HG03342 (cell line): ENCODE data around the gene MINDY4.

Source experiments
- ATAC-seq: cut with Tn5 transposase; IDR thresholded peaks from one replicate; pipeline ENCODE4 v1.9.1; 2021; ENCODE audit warnings: mild to moderate bottlenecking, moderate library complexity; ENCODE audit not compliant: unreplicated experiment

The MINDY4 gene

GRCh38 chr7:30850426-30850825 is 79.2 kb downstream of the MINDY4 start:
- no peak for ATAC-seq

GRCh38 chr7:30851651-30852307 is 80.6 kb downstream of the MINDY4 start:
- no peak for ATAC-seq

GRCh38 chr7:30852308-30852684 is 81.1 kb downstream of the MINDY4 start:
- ATAC-seq, result no peak

GRCh38 chr7:30852744-30853288 is 81.6 kb downstream of the MINDY4 start:
- ATAC-seq, result no peak

GRCh38 chr7:30853576-30853975 is 82.4 kb downstream of the MINDY4 start:
- ATAC-seq, result no peak

- ATAC-seq, result no peak
These were observed 84.7 kb downstream of the MINDY4 start for GRCh38 chr7:30855936-30856335.

GRCh38 chr7:30858576-30858975 is 87.4 kb downstream of the MINDY4 start:
- no peak for ATAC-seq

- ATAC-seq, result no peak
These were observed 88.2 kb downstream of the MINDY4 start for GRCh38 chr7:30859202-30859939.

GRCh38 chr7:30859940-30860496 is 88.8 kb downstream of the MINDY4 start:
- ATAC-seq, result no peak

GRCh38 chr7:30861612-30862011 is 90.4 kb downstream of the MINDY4 start:
- ATAC-seq, result no peak

GRCh38 chr7:30862995-30863705 is 91.9 kb downstream of the MINDY4 start:
- ATAC-seq, result no peak

- no peak for ATAC-seq
These were observed 92.5 kb downstream of the MINDY4 start for GRCh38 chr7:30863706-30864035.

- ATAC-seq, result no peak
These were observed 92.9 kb downstream of the MINDY4 start for GRCh38 chr7:30864101-30864500.

- ATAC-seq, result no peak
These were observed 93.9 kb downstream of the MINDY4 start for GRCh38 chr7:30865076-30865475.

GRCh38 chr7:30865821-30866220 is 94.6 kb downstream of the MINDY4 start:
- ATAC-seq, result no peak

- no peak for ATAC-seq
These were observed 95.7 kb downstream of the MINDY4 start for GRCh38 chr7:30866939-30867338.

GRCh38 chr7:30867483-30867882 is 96.3 kb downstream of the MINDY4 start:
- ATAC-seq, result no peak

- no peak for ATAC-seq
These were observed 98.8 kb downstream of the MINDY4 start for GRCh38 chr7:30869794-30870611.

GRCh38 chr7:30870821-30871518 is 99.8 kb downstream of the MINDY4 start:
- no peak for ATAC-seq

- ATAC-seq, result no peak
These were observed 100.4 kb downstream of the MINDY4 start for GRCh38 chr7:30871655-30872054.
